Left renal pelvis (tissue), 4 donors: Measurements from ENCODE around the gene CUX1. TPM values are rescaled to one million over a fixed set of nuclear protein-coding genes. Genes with fewer than 3 reads are reported as not detected.
"Not testable (repeated sequence)": the region's sequence is repeated elsewhere in the genome, so short reads cannot be mapped to it uniquely, and the experiment has no call there.

ENCODE experiments used
- DNase-seq, 4 donors: peaks; one replicate each; pipeline ENCODE4 v3.0.0-alpha.2; 2013; ENCODE audit warnings: low read depth in 4 of 4, low spot score in 3 of 4
- polyA plus RNA-seq, 4 donors: library from polyadenylated mRNA; unstranded; fragments of 120-200 nt; gene quantifications; one replicate each; pipeline ENCODE4 v1.2.1, GENCODE V29; 2013; ENCODE audit not compliant: insufficient read length in 4 of 4

CUX1 gene
- polyA plus RNA-seq, 4 donors = 66.7 to 114 (median 96.4) TPM

- no peak for DNase-seq
Observed at GRCh38 chr7:102223184-102223583, 405.8 kb downstream of the CUX1 start.

GRCh38 chr7:102225025-102225424, 407.6 kb downstream of the CUX1 start:
- no peak for DNase-seq

- DNase-seq = no peak
Observed at GRCh38 chr7:102227371-102227770, 409.9 kb downstream of the CUX1 start.

GRCh38 chr7:102228935-102229334, 411.5 kb downstream of the CUX1 start:
- no peak for DNase-seq

- DNase-seq = not testable (repeated sequence)
Observed at GRCh38 chr7:102230162-102230561, 412.7 kb downstream of the CUX1 start.

- DNase-seq = no peak
Observed at GRCh38 chr7:102230593-102230992, 413.2 kb downstream of the CUX1 start.

- no peak for DNase-seq
Observed at GRCh38 chr7:102232611-102233286, 415.3 kb downstream of the CUX1 start.

GRCh38 chr7:102234131-102234530, 416.7 kb downstream of the CUX1 start:
- DNase-seq = no peak

GRCh38 chr7:102234801-102235550, 417.6 kb downstream of the CUX1 start:
- DNase-seq = no peak

GRCh38 chr7:102236102-102236501, 418.7 kb downstream of the CUX1 start:
- DNase-seq = no peak

GRCh38 chr7:102236592-102237287, 419.3 kb downstream of the CUX1 start:
- peak in 3 of 4 donors; percentile 23 to 26 (median 24) for DNase-seq

GRCh38 chr7:102239206-102239820, 421.9 kb downstream of the CUX1 start:
- no peak for DNase-seq

GRCh38 chr7:102241431-102241830, 424.0 kb downstream of the CUX1 start:
- no peak for DNase-seq

- DNase-seq = no peak
Observed at GRCh38 chr7:102244601-102245000, 427.2 kb downstream of the CUX1 start.

GRCh38 chr7:102248081-102248455, 430.6 kb downstream of the CUX1 start:
- DNase-seq = no peak

GRCh38 chr7:102248456-102249395, 431.3 kb downstream of the CUX1 start:
- DNase-seq = no peak

GRCh38 chr7:102251531-102252365, 434.3 kb downstream of the CUX1 start:
- no peak for DNase-seq

- DNase-seq = no peak
Observed at GRCh38 chr7:102252366-102252982, 435.0 kb downstream of the CUX1 start.
